ENCODE results near the gene RSPH1.

The RSPH1 gene

DNA sequence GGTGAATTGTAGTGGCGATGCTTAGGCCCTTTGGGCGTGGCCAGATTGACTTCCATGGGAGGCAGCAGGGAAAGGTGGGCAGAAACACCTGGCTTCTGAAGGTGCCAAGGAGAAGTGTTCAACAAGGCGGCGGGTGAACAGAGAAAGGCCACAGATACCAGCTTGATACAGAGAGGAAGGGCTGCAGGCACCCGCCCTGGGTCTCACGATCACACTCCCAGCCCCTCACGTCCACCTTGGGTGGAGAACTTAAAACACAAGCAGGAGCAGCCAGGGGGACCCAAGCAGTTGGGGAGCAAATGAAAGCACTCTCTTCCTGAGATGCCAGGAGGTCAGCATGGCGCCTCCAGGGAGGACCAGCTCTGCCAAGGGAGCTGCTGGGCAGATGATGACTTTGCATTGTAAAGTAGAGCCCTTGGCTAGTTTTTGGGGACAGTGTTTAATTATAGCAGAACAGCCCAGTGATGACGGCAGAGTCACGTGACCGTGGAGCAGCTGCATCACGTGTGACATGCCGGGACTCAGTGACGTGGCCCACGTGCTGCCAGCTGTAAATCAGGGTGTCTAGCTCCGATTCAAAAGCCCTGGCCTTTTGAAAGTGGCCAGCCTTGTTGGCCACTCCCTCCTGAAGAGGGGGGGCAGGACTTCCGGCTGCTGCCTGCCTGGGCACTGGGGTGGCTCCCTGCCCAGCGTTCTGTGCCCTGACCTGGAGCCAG is 36.6 kb upstream of the RSPH1 start:
- DNase-seq (ENCODE audit: low read depth) = no peak

DNA sequence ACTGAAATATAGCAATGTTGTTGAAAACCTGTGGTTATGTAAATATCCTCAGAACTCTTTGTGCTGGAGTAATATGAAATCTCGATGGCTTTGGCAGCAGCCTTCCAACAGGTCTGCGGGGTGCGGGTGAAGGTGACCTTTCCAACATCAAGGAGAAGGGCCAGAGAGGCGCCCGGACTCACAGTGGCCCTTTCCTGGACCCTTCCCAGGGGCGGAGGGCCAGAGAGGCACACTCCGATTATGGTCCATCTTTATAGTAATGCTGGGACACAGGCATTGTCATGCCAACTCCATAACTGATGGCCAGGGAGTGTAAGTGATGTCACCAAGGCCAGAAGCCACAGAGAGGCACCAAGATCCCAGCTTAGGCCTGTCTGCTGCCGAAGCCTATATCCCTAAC is 35.7 kb upstream of the RSPH1 start:
- no peak for DNase-seq (ENCODE audit: low read depth)

DNA sequence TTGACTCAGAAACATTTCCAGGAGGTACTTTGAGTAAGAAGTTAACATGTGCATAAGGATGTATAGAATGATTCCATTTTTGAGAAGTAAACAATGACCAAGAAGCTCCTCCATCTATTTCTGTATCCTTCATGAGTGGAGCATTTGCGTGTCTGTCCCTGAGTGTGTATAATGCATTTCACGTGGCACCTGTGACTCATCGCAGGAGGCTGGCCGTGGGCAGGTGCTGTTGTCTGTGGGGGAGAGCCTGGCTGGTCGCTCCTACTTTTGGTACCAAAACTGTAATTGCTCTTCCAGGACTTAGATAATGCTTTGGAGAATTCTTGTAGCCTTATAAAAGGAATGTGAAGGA is 34.1 kb upstream of the RSPH1 start:
- no peak for DNase-seq (ENCODE audit: low read depth)

DNA sequence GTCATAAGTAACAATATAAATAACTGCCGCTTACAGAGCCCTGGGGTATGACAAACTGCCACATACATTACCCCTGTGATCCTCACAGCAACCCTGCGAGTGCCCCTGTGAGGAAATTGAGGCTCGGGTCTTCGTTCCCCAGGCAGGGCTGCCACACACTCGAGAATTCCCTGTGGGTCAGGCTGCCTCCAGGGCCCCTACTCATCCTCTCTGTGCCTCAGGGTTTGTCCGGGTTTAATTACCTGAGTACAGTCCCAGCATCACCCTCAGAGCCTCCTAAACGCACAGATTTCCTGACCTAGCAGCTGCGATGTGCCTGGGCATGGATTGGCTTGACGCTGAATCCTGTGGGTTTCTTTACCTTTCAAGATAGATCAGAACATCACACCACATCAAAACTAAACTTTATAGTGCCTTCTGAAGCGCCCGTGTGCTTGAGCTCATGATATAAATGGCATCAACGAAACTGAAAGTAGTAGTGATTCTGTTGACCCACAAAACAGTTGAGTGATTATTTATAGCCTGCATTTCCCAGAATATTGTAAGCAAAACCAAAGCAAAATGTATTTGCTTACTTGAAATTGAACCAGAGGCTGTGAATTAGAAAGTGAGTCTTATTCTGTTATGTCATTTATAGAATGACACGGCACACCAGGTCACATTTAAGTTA is 31.6 kb upstream of the RSPH1 start:
- DNase-seq (ENCODE audit: low read depth) = no peak

DNA sequence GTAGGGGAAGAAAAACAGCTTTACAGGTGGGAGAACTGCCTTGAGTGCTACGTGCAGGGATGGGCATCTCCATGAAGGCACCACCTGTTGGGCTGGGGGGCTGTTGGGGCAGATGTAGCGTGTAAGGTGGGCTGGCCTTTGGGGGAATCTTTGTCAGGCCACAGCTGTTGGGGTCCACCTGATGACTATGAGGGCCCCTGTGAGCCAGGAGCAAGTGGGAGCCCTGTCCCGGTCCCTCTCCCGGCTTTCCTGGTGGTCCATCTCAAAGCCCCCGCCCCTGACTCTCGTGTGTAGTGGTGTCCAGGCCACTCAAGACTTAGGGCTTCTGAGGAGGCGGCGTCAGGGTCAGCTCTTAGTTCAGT is 31.1 kb upstream of the RSPH1 start:
- no peak for DNase-seq (ENCODE audit: low read depth)

DNA sequence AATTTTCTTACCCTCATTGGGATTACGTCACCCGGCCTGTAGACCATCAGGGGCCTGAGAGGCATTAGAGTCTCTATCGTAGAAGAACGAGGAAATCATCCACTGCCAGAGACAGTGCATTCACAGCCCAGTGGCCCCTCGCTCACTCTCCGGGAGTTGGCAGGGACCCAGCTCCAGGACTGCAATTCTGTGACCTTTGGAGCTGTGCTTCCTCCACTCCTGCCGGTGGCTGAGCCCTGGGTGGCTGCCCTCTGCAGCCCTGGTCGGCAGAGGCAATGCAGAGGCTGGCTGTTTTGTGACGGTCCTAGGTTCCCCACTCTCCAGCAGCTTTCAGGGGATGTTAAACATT is 30.3 kb upstream of the RSPH1 start:
- no peak for DNase-seq (ENCODE audit: low read depth)

DNA sequence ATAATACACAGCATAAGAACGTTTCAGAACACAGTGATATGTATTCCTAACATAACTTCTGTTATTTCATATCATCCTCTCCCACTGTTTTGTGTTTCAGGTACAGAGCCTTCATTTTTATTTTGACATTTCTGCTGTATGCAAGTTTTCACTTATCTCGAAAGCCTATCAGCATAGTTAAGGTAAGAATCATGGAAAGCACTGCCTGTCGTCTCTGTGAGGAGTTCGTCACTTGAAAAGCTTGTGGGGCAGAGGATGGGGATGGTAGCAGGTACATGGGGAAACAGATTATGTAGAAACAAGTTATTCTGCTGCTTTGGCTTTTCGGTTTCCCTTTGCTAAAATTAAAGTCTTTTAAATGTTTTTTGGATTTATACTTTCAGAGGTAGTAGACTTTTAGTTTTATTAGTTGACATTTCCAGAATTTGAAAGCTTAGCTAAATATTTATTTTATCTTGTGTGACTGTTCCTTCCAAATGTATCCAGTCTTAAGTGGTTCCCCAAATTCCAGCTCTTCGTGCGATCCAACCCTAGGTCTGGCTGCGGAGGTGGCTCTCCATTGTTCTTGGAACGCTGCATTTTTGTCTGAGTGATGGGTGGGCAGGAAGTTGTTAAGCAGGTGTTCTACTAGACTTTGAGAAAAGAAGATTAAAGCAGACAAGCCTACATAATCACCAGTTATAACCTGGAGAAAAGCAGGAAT is 29.8 kb upstream of the RSPH1 start:
- DNase-seq (ENCODE audit: low read depth) = no peak

DNA sequence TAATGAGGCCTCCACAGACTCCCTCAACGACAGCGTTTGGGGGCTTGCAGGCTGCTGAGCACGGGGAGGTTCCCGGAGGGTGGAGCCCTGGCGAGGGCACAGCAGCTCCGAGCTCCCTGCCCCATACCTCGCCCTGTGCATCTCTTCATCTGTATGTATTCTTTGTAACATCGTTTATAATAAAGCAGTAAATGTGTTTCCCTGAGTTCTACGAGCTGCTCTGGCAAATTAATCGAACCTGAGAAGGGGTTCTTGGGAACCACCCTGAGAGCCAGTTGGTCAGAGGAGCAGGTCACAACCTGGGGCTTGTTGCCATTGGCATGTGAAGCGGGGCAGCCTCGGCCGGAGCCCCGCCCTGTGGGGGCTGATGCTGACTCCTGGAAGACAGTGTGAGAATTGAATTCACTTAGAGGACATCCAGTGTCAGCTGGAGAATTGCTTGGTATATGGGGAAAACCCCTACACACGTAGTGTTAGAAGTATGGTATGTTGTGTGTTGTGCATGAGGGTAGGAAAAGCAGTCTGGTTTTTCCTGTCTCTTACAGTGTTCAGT is 29.1 kb upstream of the RSPH1 start:
- DNase-seq (ENCODE audit: low read depth) = no peak

DNA sequence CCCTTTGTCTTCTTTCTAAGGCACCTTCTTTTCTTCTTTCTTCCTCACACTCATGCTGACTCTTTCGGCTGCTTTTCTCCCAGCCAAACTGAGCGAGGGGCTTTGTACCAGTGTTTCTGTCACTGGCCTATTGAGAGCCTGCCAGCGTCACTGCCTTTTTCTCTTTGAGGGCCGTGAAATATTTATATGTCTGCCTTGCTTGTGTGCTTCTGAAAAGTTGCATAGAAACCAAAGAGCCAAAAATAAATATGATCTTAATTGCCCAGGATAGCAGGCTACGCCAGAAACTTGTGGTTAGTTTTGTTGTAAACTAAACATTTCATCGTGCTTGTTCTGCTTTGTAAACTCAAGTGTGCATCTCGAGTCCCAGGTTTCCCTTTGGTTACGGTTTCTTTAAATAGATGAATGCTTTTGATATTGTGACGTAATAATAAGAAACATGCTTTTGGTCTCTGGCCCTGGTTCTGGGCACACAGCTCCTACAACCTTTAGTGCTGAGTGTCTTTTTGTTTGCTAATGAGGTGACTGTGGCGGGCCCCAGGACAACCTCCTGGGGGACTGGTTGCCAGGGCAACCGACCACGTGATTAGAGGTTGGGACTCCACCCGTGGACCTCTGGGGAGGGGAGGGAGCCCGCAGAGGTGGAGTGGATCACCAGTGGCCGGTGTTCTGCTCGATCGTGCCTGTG is 28.5 kb upstream of the RSPH1 start:
- DNase-seq (ENCODE audit: low read depth) = no peak

DNA sequence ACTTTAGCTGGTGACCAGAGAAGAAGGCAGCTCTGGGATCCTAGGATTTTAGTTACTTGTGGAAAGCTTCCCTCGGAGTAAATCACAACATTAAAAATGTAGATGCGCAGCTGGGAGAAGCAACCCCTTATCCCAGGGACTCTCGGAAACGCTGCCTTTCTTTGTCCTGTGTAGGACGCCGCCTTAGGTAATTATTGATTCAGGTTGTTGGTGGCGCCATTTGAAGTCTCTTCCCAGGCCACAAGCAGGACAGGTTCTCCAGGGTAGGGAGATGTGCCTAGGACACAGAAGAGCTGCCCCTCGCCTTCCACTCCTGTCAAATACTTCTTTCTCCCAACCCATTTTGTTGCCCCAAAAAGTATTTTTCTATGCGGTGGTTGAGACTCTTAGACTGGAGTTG is 27.9 kb upstream of the RSPH1 start:
- no peak for DNase-seq (ENCODE audit: low read depth)

DNA sequence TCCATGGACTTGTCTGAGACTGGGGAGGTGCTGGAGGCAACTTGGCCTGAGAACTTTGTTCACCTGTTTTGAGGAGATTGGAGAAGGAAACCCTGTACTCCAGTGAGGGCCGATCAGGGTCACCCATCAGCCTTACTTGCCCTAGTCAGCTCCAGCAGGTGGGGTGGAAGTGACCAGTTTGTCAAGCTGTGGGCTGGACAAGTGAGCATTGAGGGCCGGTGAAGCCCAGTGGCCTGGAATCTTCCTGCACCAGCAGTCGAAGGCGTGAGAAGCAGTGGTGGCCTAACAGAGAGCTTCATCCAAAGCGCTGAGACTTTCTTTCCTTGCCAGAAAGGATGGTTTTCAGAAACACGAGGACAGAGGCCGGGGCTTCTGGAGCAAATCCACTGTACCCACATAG is 27.2 kb upstream of the RSPH1 start:
- DNase-seq (ENCODE audit: low read depth) = no peak

DNA sequence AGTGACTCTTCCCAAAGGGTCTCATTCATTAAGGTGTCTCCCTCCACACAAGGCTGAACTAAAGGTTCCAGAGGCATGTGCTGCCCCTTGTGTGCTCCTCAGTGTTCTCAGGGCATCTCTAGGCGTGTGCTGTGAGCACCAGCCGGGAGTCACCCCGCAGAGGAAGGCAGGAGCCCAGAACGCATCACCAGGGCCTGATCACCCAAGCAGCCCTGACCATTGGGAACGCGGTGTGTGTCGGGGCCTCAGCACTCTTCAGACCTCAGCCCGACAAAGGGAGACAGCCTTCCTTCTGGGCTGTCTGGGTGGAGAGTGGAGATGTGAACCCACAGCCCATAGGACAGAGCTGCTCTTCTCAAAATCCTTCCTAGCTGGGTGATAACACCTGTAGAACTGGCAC is 26.7 kb upstream of the RSPH1 start:
- no peak for DNase-seq (ENCODE audit: low read depth)

DNA sequence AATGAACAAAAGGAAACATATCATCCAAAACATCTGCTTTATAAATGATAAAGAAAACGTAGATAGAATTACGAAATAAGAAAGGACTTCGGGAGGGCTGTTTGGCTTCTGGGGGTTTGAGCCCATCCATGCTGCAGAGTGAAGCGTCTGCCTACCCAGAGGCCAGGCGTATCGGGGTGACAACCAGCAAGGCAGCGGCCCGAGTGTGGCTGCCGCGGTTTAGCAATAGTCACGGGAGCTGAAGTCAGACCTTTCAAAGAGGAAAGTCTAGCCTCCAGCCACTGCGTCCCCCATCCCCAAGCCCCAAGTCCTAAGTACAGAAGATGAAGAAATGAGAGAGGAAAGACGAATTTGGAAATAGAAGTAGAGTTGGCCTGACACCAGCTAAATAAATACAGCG is 26.2 kb upstream of the RSPH1 start:
- no peak for DNase-seq (ENCODE audit: low read depth)

DNA sequence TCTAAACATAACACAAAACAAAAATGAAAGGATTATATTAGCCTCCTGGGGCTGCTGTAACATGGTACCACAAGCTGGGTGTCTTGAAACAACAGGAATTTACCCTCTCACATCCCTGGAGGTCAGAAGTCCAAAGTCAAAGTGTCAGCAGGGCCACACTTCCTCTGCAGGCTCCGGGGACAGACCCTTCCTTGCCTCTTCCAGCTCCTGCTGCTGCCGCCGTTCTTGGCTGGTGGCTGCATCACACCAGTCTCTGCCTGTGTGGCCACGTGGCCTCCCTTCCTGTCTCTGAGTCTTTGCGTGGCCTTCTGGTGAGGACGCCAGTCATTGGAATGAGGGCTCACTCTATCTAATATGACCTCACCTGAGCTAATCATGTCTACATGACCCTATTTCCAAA is 25.8 kb upstream of the RSPH1 start:
- no peak for DNase-seq (ENCODE audit: low read depth)

DNA sequence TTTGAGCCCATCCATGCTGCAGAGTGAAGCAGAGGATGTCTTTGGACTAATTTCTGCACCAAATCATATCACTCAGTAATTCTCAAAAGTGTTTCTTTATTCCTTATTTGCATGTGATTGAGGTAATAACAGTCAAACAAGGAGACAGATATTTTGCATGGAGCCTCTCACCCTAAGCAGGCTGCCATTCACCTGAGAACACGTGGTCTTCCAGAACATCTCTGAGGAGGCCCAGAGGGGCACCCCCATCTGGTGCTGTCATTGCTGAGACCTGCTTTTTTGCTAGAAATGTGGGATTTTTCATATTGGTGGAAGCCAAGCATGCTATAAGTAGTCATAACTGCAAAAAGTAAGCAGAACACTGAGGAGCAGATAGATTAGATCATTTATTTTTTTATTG is 25.4 kb upstream of the RSPH1 start:
- DNase-seq (ENCODE audit: low read depth) = no peak

DNA sequence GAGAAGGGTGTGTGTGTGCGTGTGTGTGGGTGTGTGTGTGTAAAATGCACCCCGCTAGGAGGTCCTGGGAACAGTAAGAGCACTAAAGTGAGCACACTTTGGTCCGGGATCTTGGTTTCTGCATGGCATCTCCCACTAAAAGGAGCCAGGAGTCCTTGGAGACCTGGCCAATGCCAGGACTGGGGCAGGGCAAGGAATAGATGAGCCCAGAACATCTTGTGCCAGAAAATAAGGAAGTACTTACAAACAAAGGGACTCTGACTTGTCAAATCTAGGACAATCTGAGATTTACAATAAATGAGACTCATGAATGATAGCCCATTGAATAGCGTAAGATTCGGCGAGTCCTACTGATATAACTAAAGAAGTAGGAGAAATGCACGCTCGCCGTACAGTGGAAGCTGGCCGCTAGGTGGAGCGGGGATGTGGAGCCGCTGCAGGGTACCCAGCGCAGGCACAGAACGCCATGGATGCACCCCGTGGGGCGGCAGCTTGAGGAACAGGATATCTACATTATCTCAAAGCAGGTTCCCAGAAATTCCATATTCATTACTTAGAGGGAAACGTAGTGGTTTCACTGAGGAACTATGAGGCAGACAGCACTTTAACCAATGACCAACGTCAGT is 24.7 kb upstream of the RSPH1 start:
- no peak for DNase-seq (ENCODE audit: low read depth)

DNA sequence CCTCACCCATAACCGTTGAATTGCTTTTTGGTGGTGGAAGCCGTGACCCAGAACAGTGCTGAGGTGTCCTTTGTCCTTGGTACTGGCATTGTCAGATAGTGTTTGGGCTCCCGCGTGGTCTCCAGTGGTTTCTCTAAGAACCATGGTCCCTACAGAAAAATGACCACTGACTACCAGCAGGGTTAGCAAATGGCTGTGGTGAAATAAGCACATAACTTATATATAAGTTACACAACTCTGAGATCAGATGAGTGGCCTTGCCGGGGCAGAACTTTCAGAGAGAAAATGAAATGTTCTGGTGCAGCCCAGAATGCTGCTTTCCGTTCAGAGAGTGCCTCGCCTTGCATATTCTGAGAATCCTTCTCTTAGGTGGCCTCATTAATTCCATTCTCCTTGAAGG is 22.6 kb upstream of the RSPH1 start:
- DNase-seq (ENCODE audit: low read depth) = no peak

DNA sequence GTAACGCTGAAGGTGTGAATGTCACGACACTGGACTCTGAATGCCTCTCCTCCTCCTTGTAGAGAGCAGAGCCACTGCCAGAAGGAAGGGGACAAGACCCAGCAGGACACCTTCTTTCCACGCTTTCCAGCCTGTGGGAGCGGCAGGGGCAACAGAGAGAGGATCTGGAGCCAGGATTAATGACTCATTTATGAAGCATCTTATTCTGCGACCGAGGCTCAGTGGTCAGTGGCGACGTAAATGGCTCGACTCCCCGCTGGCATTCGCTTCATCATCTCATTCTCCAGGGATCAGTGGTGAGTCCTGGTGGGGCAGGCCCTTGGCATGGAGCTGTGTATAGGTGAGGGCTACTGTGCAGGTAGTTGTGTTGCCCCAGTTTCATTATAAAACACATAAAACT is 22.2 kb upstream of the RSPH1 start:
- no peak for DNase-seq (ENCODE audit: low read depth)

DNA sequence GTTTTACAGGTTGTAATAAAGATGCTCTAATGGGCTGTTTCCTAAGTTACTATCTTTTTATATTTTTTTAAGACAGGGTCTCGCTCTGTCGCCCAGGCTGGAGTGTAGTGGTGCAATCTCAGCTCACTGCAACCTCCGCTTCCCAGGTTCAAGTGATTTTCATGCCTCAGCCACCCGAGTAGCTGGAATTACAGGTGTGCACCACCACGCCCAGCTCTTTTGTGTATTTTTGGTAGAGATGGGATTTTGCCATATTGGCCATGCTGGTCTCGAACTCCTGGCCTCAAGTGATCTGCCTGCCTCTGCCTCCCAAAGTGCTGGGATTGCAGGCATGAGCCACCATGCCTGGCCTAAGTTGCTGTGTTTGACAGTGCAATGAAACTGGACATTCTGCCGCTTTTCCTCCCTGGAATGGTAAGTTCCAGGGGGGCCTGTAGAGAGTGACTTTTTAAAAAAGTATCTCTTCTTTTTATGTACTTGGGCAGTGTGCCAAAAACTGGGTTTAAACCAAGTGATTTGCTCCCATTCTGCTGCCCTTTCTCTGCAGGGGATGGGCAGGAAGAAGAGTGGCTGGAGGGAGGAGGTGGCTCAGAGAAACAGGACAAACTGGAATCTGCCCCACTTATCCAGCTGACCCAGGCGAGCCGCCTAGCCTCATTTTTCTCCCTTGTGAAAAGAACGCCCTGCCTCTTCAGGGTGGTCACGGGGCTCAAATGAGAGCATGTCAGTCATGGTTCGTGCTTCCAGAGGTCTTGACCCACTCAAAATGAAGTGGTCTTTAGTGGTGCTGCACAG is 19.9 kb upstream of the RSPH1 start:
- DNase-seq (ENCODE audit: low read depth) = no peak

DNA sequence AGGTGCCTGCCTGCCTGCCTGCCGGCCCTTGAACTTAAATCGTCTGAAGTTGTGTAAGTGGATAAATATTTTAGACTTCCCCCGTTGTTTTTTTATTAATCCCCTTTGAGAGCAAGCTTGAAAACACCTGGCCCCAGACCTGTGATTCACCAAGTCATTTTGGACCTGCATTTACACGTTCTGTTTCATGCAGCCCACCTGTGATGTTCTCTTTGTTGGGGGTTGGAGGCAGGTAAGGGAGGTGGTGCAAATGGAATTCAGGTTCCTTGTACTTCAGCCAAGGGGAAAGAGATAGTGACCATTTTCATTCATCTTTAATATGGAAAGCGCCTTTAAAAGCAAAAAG is 18.8 kb upstream of the RSPH1 start:
- DNase-seq (ENCODE audit: low read depth) = no peak

DNA sequence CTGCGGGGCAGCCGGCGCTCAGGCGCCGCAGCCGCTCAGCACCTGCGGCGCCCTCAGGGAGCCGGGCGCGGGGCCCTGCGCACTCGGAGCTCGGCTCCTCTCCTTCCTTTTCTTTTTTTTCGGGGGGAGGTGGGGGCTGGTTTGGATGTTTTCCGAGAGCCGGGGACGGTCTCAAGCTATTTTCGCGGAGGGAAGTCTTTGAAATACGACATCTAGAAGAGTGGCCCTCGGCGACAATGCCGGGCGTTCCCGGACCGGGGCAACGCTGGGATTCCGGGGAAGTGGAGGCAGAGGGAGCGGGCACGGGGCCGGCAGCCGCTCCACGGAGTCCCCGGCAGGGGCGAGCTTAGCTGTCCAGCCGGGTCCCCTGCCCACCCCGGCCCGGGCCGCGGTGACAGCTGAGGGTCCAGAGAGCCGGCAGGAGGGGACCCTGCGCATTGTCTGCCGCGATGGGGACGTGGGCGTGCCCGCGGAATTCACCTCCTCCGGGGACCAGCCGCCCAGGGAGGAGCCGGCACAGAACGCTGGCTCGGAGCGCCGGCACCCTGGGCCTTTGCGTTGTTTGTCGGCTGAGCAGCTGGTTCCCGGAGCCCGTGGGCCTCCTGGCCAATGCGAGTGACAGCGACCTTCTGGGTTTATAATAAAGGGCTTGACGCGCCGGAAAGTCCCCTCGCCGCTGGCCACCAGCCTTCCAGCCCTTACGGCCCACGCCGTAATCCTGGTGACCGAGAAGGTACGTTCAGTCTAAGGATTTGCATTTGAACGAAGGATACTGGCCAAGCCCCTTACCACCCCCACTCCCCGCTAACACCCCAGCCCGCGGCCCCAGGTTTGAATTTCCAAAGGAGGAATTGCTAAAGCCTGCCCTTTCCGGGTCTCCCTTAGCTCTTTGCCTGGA is 18.2 kb upstream of the RSPH1 start:
- no peak for DNase-seq (ENCODE audit: low read depth)
